Gastroesophageal sphincter (tissue), 3 donors: ENCODE results near the gene GRM4.

ENCODE experiments used
- POLR2AphosphoS5 ChIP-seq: sonication (generic); formaldehyde crosslinking; IDR thresholded peaks from one replicate; pipeline ENCODE4 v1.6.1; 2017; ENCODE audit warnings: antibody characterized with exemption
- TF ChIP-seq, protein P1 (sequence below), 4 experiments: fragments of 200-600 bp in 2 of 4; fragments of 450-650 bp in 2 of 4; sonication (generic) in 1 of 4; IDR thresholded peaks; one replicate each; pipeline ENCODE4 v1.5.1; 2017 to 2019; ENCODE audit warnings: antibody characterized with exemption in 4 of 4, mild to moderate bottlenecking in 2 of 4, moderate library complexity in 2 of 4

DNA sequence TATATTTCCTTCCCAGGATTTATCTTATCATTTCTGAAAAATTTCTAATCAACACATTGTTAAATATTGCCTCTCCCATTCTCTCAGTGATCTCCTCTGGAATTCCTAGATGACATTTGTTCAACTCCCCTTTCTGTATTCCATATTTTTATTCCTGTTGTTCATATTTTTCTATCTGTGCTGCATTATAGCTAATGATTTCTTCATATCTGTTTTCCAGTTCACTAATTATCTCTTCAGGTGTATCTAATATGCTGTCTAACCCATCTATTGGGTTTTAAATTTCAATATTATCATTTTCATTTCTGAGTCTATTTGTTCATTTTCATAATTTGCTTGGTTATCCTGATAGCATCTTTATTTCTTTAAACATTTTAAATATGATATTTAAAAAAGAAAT lies 141.9 kb downstream of the GRM4 start:
- TF ChIP-seq, protein P1, sequence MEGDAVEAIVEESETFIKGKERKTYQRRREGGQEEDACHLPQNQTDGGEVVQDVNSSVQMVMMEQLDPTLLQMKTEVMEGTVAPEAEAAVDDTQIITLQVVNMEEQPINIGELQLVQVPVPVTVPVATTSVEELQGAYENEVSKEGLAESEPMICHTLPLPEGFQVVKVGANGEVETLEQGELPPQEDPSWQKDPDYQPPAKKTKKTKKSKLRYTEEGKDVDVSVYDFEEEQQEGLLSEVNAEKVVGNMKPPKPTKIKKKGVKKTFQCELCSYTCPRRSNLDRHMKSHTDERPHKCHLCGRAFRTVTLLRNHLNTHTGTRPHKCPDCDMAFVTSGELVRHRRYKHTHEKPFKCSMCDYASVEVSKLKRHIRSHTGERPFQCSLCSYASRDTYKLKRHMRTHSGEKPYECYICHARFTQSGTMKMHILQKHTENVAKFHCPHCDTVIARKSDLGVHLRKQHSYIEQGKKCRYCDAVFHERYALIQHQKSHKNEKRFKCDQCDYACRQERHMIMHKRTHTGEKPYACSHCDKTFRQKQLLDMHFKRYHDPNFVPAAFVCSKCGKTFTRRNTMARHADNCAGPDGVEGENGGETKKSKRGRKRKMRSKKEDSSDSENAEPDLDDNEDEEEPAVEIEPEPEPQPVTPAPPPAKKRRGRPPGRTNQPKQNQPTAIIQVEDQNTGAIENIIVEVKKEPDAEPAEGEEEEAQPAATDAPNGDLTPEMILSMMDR (IDR thresholded peaks at IDR 0.05) = no peak
- TF ChIP-seq POLR2AphosphoS5 = no peak
